Inflammatory macrophage (primary cell): ENCODE measurements around the gene CACNB2.
A peak's percentile ranks its signal among the peaks of the same experiment; 100 is the strongest.

Experiments used
- DNase-seq, 2 donors: peaks; one replicate each; pipeline ENCODE4 v3.0.0-alpha.2; 2020 to 2022
- total RNA-seq, 18 experiments: gene quantifications; one replicate each; lab custom pipeline; 2026; ENCODE audit warnings: mixed read lengths in 6 of 18, inconsistent platforms in 2 of 18; lab: John Stamatoyannopoulos, UW

Gene CACNB2
- total RNA-seq = 0 to 0.29 (median 0.05) reads per million in 18 experiments

DNA sequence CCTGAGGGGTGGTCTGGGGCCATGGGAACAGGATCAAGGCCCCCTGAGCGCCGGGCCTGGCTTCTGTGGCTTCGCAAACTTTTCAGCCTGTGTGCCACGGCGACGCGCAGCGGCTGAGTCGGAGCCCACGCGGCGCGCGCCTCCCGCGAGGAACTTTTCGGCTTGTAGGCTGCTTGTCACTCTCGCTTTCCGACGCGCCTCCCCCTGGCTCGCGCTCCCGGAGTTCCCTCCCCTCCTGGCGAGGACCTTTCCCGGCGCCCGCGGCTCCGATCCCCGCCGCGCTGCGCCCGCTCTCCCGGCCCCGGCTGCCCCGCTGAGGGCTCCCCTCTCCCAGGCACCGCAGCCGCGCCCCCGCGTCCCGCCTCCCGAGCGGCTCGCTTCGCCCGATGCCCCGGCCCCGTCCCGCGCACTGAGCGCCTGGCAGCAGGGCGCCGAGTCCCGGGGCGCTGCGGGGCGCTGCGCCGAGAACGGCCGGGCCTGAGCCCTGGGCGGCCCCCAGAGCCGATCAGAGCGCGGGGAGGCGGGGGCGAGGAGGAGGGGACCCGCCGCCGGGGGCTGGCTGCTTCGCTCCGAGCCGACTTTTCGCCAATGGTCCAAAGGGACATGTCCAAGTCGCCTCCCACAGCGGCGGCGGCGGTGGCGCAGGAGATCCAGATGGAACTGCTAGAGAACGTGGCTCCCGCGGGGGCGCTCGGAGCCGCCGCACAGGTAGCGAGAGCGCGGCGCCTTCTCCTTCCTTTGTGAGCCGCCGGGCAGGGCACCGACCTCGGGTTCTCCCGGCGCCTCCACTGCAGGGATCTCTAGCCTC is at the start of gene CACNB2:
CACNB2 (plus strand) TSS at position 276 of the 808 bp plus-strand sequence.
- peak in 1 of 2 donors; percentile 40 for DNase-seq

DNA sequence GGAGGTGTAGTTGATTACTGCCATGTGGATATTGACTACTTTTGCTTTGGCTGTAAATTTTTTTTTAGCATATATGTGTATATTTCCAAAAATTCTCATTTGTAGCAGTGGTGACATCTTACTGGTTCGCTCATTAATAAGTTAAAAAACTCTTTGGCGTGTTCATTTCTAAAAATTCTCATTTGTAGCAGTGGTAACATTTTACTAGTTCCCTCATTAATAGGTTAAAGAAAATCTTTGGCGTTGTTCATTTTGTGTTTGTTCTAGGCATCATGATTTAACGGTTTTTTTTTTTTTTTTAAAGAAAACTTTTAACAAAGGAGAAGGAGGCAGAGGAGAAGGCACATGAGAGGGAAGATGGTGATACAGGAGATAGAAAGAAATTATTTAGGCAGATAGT is 45.9 kb upstream of the CACNB2 start:
- no peak for DNase-seq

GRCh38 chr10:18094793-18095192 is 45.4 kb upstream of the CACNB2 start:
- DNase-seq = no peak

- DNase-seq = no peak
Measured at GRCh38 chr10:18097524-18097923, 42.7 kb upstream of the CACNB2 start.

DNA sequence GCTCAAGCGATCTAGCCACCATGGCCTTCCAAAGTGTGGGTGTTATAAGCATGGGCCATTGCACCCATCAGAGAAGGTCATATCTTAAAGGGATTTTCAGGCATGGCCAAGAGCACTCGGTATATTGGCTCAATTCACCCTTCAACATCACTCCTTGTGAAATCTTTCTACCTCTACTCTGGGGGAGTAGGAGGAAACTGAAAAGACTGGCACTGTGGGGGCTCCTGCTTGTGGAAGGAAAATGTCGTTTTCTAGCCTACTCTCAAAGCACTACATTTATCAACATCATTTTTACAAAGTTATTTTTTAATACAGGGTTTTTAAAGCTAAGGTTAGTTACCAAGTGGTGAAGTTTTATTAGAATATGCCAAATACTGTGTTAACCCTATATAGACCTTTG is 42.0 kb upstream of the CACNB2 start:
- DNase-seq = no peak

DNA sequence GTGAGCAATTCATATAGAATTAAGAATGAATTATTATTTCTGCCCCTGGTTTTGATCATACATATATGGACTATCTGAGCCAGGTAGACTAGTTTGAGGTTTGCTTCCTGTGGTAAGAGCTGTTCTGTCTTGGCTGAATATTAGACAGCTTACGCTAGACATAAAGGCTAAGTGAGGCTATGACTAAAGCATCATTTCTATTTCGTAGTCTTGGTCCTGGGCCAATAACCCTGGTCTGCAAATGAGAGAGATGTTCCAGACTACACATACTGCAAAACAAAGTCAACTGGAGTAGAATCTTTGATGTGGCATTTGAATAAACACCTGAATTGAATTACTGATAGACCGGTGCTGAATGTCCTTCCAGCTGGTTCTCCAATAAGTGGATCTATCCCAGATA is 40.8 kb upstream of the CACNB2 start:
- DNase-seq = no peak

DNA sequence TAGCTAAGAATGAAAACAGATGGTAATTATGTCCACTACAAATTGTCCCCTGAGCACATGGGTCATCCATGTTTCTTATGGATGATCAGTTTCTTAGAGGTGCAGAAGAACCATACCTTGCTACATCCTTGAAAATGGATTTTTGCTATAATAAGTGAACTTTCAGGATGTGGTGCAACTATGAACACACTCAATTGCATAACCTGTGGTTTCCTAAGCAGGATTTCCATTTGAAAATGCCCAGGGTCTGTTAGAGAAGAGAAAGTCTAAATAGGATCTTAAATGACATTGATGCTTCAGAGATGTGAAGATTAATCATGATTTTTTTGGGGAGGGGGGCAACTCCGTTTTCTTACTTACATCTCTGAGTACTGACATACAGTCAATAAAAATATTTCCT is 39.6 kb upstream of the CACNB2 start:
- peak; percentile 36 to 76 for DNase-seq

DNA sequence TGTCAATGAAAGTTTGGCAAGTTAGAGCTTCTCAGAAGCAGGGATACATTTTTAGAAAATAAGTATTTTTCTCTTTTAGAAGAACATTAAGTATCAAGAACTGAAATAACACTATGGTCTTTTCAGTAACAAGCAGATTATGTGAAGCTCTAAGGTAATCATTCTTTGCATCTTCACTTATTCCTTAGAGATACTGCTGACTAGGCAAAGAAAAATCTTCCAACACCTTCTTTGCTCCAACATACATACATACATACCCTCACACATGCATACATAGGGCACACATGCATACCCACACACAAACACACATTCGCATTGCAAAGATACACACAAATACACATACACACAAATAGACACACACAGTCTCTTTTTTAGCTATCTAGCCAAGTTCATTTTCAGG is 37.8 kb upstream of the CACNB2 start:
- DNase-seq = no peak

- peak; percentile 60 to 61 for DNase-seq
Measured at GRCh38 chr10:18104223-18104872, 35.9 kb upstream of the CACNB2 start.

DNA sequence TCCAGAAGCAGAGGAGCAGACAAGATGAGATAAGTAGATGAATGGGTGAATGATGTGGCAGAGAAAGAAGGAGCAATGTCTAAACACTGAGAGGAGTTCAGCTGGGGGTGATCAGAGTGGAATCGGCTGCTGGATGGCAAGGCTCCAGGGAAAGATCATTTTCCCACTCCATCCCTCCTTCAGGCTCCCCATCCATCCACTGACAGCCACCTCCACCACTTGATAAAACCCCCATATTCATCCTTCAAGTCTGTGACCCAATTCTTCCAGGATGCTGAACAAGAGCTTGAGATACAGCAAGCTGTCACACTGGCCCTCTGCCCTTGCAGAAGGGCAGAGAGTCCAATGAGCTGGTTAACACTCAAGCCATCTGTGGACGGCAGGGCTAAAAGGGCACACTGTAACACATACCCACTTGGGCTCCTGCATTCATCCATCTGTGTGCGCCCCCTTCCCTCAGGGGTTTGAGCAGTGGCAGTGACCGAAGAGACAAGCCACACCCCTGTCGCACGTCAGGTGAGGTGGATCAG is 30.8 kb upstream of the CACNB2 start:
- DNase-seq = no peak

GRCh38 chr10:18113881-18114280 is 26.3 kb upstream of the CACNB2 start:
- no peak for DNase-seq

DNA sequence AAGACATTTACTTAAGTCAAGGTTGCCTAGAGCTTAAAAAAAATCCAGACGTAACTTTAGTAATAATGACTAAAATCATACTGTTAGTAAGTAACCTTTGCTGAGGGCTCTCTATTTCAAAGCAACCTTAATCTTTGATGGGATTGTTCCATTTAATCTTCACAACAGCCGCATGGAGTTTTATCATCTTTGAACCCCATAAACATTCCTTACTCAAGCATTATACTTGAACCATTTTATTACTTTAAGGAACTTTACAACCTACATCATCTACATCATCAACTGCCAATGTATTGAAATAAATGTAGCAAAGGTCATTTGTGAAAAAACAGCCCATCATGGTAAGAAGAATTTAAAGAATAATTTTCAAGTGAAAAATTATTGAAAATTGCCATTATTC is 22.9 kb upstream of the CACNB2 start:
- no peak for DNase-seq

GRCh38 chr10:18122753-18123152 is 17.5 kb upstream of the CACNB2 start:
- DNase-seq = no peak

DNA sequence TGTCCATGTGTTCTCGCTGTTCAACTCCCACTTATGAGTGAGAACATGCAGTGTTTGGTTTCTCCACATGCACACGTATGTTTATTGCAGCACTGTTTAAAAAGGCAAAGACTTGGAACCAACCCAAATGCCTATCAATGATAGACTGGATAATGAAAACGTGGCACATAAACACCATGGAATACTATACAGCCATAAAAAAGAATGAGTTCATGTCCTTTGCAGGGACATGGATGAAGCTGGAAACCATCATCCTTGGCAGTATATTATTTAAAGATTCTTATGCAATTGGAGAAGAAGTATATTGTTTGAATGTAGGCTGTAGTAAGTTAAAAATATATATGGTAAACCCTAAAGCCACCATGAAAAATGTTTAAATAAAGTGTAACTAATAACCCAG is 7.2 kb upstream of the CACNB2 start:
- DNase-seq = no peak

DNA sequence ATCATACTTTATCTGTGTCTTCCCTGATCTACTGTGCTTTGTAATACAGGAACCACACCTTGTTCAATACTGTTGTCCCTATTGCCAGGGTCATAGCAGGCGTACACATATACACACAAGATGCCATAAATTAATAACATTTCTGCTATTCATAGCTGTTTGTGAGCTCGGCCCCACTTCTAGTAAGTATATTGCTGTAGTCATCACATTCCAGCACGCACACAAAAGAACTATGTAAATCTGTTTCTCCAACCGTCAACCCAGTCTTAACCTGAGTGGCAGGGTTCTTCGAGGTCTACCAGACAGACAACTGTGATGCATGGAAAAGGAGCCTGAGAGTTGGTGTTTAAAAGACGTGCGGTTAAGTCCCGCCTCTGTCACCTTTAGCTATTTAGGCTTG is 5.7 kb upstream of the CACNB2 start:
- DNase-seq = no peak

DNA sequence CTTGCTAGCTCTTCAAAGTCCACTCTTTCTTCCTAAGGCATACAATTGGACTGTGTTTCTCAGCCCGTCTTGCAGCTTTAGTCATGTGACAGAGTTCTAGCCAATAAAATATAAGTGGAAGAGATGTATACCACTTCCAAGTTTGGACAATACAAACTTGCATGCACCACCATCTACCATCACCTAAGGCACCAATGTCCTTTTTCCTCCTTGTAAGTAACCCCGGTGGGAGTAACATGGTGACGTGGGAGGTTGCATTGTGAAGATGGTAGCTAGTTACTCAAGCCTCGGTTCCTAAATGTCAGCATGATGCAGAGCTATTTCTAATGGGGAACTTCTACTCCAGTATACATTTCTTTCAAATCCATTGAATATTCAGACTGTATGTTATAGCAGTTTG is 5.3 kb upstream of the CACNB2 start:
- peak in 1 of 2 donors; percentile 9 for DNase-seq

- no peak for DNase-seq
Measured at GRCh38 chr10:18136073-18136791, 4.0 kb upstream of the CACNB2 start.

- DNase-seq = no peak
Measured at GRCh38 chr10:18137111-18137510, 3.1 kb upstream of the CACNB2 start.

- no peak for DNase-seq
Measured at GRCh38 chr10:18140957-18141845, 977 bp downstream of the CACNB2 start.

DNA sequence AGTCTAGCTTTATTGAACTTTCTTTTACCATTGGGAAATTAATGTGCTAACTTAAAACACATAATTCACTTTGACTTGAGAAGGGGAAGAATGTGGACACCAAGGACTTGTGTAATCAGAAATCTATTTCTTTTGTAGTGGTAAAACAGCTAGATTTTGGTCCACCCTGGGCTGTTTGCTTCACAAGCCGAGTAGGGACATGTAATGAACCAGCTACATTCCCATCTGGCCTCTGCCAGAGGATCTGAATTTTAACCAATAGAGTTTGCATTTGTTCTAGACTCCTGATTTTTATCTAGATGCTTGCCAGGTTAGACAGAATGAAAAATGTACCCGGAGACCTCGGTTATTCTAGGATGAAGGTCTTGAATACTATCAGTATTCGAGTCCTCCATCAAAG is 1.9 kb downstream of the CACNB2 start:
- DNase-seq = no peak

DNA sequence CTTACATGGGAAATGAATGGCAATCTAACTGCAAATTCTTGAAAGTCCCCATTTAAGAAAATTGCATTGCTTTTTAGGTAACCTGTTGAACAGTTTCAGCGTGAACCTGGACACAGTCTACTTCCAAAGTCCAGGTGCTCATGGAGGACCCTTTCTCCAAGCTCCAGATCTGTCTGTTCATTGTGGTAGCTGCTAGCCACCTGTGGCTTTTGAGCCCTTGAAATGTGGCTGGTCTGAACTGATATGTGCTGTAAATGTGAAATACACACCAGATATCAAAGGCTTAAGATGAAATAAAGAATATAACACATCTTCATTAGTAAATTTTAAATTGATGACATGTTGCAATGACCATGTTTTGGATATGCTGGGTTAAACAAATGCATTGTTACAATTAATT is 4.2 kb downstream of the CACNB2 start:
- DNase-seq = no peak

DNA sequence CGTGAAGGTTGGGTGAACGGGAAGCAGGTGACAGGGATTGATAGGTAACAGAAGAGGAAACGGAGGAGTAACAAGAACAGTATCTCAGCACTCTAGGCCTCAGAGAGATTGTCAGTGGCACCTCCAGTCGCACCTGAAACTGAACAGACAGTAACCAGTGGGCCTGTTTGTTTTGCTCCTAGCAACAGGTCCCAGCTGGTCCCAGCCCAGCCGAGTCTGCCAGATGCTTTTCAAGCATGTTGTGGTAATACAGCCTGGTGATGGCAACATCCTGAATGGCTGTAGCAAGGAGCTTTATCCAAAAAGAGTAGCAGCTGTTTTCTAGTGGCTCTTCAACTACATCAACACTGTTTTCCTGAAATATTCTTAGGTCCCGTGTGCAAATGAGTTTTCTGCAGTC is 4.7 kb downstream of the CACNB2 start:
- no peak for DNase-seq
